Choroid plexus epithelial cell (primary cell): ENCODE measurements around the gene CCNYL1.

Experiments used
- DNase-seq: peaks from one replicate; pipeline ENCODE4 v3.0.0-alpha.2; 2010; ENCODE audit warnings: low read depth
- H3K4me3 ChIP-seq: 2 replicates; pipeline ENCODE4 v1.5.1; 2011; ENCODE audit warnings: low read depth, mild to moderate bottlenecking, control low read depth, low read length, moderate library complexity
- TF ChIP-seq, protein P1 (sequence below): conservative IDR thresholded peaks from 2 replicates; pipeline ENCODE4 v1.5.1; 2011; ENCODE audit warnings: low read depth, mild to moderate bottlenecking, control low read depth, inconsistent platforms, low read length, moderate library complexity

The CCNYL1 gene

DNA sequence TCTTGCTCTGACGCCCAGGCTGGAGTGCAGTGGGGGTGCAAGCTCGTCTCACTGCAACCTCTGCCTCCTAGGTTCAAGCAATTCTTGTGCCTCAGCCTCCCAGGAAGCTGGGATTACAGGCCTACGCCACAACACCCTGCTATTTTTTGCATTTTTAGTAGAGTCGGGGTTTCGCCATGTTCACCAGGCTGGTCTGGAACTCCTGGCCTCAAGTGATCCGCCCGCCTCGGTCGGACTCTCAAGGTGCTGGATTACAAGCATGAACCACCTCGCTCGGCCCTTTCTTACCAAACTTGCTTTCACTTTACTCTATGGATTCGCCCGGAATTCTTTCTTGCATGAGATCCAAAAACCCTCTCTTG lies 61.4 kb downstream of the CCNYL1 start:
- TF ChIP-seq, protein P1, sequence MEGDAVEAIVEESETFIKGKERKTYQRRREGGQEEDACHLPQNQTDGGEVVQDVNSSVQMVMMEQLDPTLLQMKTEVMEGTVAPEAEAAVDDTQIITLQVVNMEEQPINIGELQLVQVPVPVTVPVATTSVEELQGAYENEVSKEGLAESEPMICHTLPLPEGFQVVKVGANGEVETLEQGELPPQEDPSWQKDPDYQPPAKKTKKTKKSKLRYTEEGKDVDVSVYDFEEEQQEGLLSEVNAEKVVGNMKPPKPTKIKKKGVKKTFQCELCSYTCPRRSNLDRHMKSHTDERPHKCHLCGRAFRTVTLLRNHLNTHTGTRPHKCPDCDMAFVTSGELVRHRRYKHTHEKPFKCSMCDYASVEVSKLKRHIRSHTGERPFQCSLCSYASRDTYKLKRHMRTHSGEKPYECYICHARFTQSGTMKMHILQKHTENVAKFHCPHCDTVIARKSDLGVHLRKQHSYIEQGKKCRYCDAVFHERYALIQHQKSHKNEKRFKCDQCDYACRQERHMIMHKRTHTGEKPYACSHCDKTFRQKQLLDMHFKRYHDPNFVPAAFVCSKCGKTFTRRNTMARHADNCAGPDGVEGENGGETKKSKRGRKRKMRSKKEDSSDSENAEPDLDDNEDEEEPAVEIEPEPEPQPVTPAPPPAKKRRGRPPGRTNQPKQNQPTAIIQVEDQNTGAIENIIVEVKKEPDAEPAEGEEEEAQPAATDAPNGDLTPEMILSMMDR = no peak
- no peak overlapping the region for H3K4me3 ChIP-seq
- no peak for DNase-seq

DNA sequence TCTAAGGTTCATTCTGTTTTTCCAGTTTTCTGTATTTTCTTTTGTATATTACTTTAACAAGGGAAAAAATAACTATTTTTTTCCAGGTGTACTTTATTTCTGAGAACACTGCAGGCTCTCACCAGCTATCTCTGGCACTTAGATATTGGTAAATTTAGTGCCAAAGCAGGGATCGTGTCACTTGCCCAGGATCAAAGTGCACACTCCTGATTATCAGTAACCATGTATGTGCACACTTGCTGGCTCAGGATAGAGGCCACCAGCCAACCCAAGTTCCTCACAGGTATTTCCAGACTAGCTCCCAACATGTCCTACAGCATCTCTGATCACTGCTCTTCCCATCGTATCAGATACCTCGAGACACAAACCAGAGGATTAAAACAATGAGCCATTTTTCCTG lies 64.0 kb downstream of the CCNYL1 start:
- TF ChIP-seq, protein P1 = no peak
- DNase-seq = no peak
- no peak overlapping the region for H3K4me3 ChIP-seq

DNA sequence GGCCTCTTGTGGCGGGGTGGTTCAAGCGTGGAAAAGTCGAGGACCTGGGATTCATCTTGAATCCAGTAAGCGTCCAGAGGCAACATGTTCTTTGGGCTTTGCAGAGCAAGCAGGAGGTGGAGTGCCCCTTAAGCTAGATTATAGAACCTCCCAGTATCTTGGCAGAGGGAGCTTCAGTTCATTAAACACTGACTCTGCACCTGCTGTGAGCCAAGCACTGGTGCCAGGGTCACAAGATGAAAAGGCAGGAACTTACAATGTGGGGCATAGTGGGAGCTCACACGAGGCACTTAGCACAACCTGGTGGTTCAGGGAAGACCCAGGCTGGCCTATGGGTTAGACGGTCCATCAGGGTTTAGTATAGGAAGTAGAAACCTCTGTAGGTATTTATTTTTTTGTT lies 65.7 kb downstream of the CCNYL1 start:
- no peak overlapping the region for H3K4me3 ChIP-seq
- no peak for DNase-seq
- TF ChIP-seq, protein P1 = no peak

DNA sequence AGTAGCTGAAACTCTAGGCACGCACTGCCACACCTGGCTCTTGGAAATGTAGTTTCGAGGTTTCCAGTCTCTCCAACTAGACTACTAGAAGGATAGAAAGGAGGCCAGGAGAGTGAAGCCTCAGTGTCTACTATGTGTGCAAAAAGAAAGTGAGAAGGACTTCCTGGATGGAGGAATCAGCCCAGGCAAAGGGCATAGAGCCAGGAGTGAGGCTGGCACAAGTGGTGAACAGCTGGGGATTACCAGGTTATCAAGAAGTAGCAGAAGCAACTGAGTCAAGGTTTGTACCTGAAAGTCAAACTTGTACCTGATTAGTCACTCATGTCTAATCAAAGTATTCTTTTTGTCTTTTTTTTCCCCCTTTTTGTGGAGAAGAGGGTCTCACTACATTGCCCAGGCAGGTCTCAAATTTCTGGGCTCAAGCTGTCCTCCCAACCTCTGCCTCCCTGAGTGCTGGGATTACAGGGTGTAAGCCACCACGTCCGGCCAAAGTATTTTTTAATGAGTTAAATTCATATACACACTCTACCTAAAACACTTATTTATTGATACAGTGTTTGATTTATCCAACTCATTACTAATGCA lies 67.0 kb downstream of the CCNYL1 start:
- TF ChIP-seq, protein P1 = no peak
- no peak overlapping the region for H3K4me3 ChIP-seq
- no peak for DNase-seq

DNA sequence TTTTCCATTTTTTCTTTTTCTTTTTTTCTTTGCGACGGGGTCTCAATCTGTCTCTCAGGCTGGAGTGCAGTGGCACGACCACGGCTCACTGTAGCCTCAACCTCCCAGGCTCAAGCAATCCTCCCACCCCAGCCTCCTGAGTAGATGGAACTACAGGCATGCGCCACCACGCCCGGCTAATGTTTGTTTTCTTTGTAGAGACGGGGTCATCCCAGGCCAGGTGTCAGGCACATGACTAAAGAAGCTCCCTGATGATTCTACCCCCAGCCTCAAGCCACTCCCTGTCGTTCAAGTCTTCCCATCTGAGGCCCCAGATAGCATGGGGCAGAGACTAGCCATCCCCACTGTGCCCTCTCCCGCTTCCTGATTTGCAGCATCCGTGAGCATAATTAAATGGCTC lies 68.1 kb downstream of the CCNYL1 start:
- no peak for DNase-seq
- H3K4me3 ChIP-seq = no peak overlapping the region
- TF ChIP-seq, protein P1 = no peak

DNA sequence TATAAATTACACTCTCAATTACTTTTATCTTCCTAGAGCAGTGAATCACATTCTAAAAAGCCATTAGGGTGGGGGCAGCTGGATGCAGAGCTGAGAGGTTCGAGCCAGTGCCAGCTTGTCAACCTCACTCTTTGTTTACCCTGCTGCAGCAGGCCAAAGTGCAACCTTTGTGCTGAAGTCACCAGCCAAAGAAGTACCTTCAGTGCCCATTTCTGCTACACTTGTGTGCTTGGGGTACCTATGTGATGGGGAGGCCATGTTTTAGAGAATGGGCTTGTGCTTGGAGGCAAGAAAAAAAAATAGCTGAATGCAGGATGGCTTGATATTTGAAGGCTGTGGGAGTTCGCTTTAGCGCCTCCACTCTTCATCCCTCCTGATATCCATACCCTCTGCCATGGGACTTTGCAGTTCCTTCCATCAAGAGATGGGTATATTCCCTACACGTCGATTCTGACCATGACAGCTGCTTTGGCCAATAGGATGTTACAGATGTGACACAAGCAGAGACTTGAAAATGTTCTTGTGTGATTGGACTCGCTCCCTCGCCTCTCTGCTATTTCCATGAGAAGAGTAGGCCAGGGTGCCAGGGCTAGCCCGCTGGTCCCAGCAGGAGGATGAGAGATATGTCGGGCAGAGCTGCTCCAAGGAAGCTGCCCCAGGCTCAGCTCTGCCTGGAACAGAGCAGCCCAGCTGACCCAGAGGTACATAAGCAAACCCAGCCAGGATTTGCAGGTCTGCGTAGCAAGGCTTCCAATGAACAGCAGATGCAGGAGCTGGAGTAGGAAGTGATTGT lies 71.0 kb downstream of the CCNYL1 start:
- DNase-seq = no peak
- no peak overlapping the region for H3K4me3 ChIP-seq
- TF ChIP-seq, protein P1 = no peak

DNA sequence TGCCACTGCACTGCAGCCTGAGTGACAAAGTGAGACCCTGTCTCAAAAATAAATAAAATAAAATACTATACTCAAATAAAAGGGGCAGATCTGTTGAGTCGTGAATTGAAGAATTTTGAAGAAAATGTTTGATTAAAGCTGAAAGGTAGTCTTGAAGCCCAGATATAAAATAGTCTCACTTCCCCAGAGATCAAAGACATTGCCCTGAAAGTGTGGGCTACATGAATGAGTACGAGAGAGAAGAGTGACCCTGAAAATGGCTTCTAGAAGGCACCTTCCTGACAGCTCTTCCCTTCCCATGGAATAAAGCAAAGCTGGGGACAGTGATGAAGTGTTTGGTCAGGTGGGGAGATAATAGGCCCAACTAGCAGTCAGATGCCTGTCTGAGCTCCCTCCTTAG lies 72.1 kb downstream of the CCNYL1 start:
- no peak for DNase-seq
- H3K4me3 ChIP-seq = no peak overlapping the region
- TF ChIP-seq, protein P1 = no peak
